NCI-H2196 treated with DMSO at 0.1 percent for 48 hours (cell line): ENCODE data around the gene PTAR1.
"Not testable (repeated sequence)": the region's sequence is repeated elsewhere in the genome, so short reads cannot be mapped to it uniquely, and the experiment has no call there.

Experiments
- DNase-seq: peaks from one replicate; lab custom pipeline; 2025; ENCODE audit not compliant: unreplicated experiment; lab: John Stamatoyannopoulos, UW

The PTAR1 gene

GRCh38 chr9:69759421-69760277 is at the start of gene PTAR1:
Gene PTAR1, minus strand, starts transcription at chr9:69760011. Its CDS starts 73 bp downstream, at chr9:69759938.
- peak; percentile 78 for DNase-seq

GRCh38 chr9:69809304-69809863 is 49.6 kb upstream of the PTAR1 start:
- DNase-seq: no peak

- no peak for DNase-seq
Measured at GRCh38 chr9:69806627-69807026, 46.8 kb upstream of the PTAR1 start.

- DNase-seq: no peak
Measured at GRCh38 chr9:69805962-69806515, 46.2 kb upstream of the PTAR1 start.

- no peak for DNase-seq
Measured at GRCh38 chr9:69801989-69802388, 42.2 kb upstream of the PTAR1 start.

GRCh38 chr9:69800027-69800426 is 40.2 kb upstream of the PTAR1 start:
- not testable (repeated sequence) for DNase-seq

GRCh38 chr9:69799521-69799920 is 39.7 kb upstream of the PTAR1 start:
- not testable (repeated sequence) for DNase-seq

- no peak for DNase-seq
Measured at GRCh38 chr9:69798744-69799143, 38.9 kb upstream of the PTAR1 start.

GRCh38 chr9:69797675-69798074 is 37.9 kb upstream of the PTAR1 start:
- DNase-seq: no peak

- no peak for DNase-seq
Measured at GRCh38 chr9:69794356-69794755, 34.5 kb upstream of the PTAR1 start.

GRCh38 chr9:69785757-69786156 is 25.9 kb upstream of the PTAR1 start:
- no peak for DNase-seq

GRCh38 chr9:69773258-69773657 is 13.4 kb upstream of the PTAR1 start:
- DNase-seq: no peak

GRCh38 chr9:69771775-69772418 is 12.1 kb upstream of the PTAR1 start:
- no peak for DNase-seq

- DNase-seq: no peak
Measured at GRCh38 chr9:69768716-69769115, 8.9 kb upstream of the PTAR1 start.

- no peak for DNase-seq
Measured at GRCh38 chr9:69768101-69768500, 8.3 kb upstream of the PTAR1 start.

GRCh38 chr9:69763862-69764261 is 4.1 kb upstream of the PTAR1 start:
- not testable (repeated sequence) for DNase-seq

- no peak for DNase-seq
Measured at GRCh38 chr9:69762527-69762926, 2.7 kb upstream of the PTAR1 start.

GRCh38 chr9:69760278-69760610 is 433 bp upstream of the PTAR1 start:
- DNase-seq: no peak

- DNase-seq: no peak
Measured at GRCh38 chr9:69759021-69759420, 790 bp downstream of the PTAR1 start.

GRCh38 chr9:69757996-69758675 is 1.7 kb downstream of the PTAR1 start:
- DNase-seq: peak; percentile 11

GRCh38 chr9:69755205-69755604 is 4.6 kb downstream of the PTAR1 start:
- no peak for DNase-seq
